ENCODE results near the gene SEMA5A. TPM values are rescaled to one million over a fixed set of nuclear protein-coding genes. Genes with fewer than 3 reads are reported as not detected.

The SEMA5A gene
- polyA plus RNA-seq, 4 donors = 35.9 to 42.6 (median 41.2) TPM

GRCh38 chr5:9241479-9242305, 304.2 kb downstream of the SEMA5A start:
- no peak for DNase-seq (ENCODE audit: low read depth in 4 of 4, low spot score in 3 of 4)

GRCh38 chr5:9240431-9240830, 305.4 kb downstream of the SEMA5A start:
- DNase-seq (ENCODE audit: low read depth in 4 of 4, low spot score in 3 of 4) = no peak

- DNase-seq (ENCODE audit: low read depth in 4 of 4, low spot score in 3 of 4) = no peak
Measured at GRCh38 chr5:9239626-9240025, 306.2 kb downstream of the SEMA5A start.

- no peak for DNase-seq (ENCODE audit: low read depth in 4 of 4, low spot score in 3 of 4)
Measured at GRCh38 chr5:9239071-9239470, 306.8 kb downstream of the SEMA5A start.

- no peak for DNase-seq (ENCODE audit: low read depth in 4 of 4, low spot score in 3 of 4)
Measured at GRCh38 chr5:9233712-9234111, 312.2 kb downstream of the SEMA5A start.

GRCh38 chr5:9233035-9233434, 312.8 kb downstream of the SEMA5A start:
- DNase-seq (ENCODE audit: low read depth in 4 of 4, low spot score in 3 of 4) = no peak

- no peak for DNase-seq (ENCODE audit: low read depth in 4 of 4, low spot score in 3 of 4)
Measured at GRCh38 chr5:9231842-9232241, 314.0 kb downstream of the SEMA5A start.

- no peak for DNase-seq (ENCODE audit: low read depth in 4 of 4, low spot score in 3 of 4)
Measured at GRCh38 chr5:9230355-9230754, 315.5 kb downstream of the SEMA5A start.

GRCh38 chr5:9226016-9226536, 319.8 kb downstream of the SEMA5A start:
- DNase-seq (ENCODE audit: low read depth in 4 of 4, low spot score in 3 of 4) = no peak

- no peak for DNase-seq (ENCODE audit: low read depth in 4 of 4, low spot score in 3 of 4)
Measured at GRCh38 chr5:9222054-9222976, 323.6 kb downstream of the SEMA5A start.

- no peak for DNase-seq (ENCODE audit: low read depth in 4 of 4, low spot score in 3 of 4)
Measured at GRCh38 chr5:9218358-9218757, 327.5 kb downstream of the SEMA5A start.

GRCh38 chr5:9212605-9213004, 333.3 kb downstream of the SEMA5A start:
- no peak for DNase-seq (ENCODE audit: low read depth in 4 of 4, low spot score in 3 of 4)

- no peak for DNase-seq (ENCODE audit: low read depth in 4 of 4, low spot score in 3 of 4)
Measured at GRCh38 chr5:9209846-9210492, 335.9 kb downstream of the SEMA5A start.

GRCh38 chr5:9207817-9208418, 338.0 kb downstream of the SEMA5A start:
- peak; percentile 28 to 44 (median 33) for DNase-seq (ENCODE audit: low read depth in 4 of 4, low spot score in 3 of 4)

- no peak for DNase-seq (ENCODE audit: low read depth in 4 of 4, low spot score in 3 of 4)
Measured at GRCh38 chr5:9202636-9203035, 343.2 kb downstream of the SEMA5A start.

GRCh38 chr5:9201761-9202160, 344.1 kb downstream of the SEMA5A start:
- DNase-seq (ENCODE audit: low read depth in 4 of 4, low spot score in 3 of 4) = no peak

GRCh38 chr5:9201011-9201410, 344.9 kb downstream of the SEMA5A start:
- no peak for DNase-seq (ENCODE audit: low read depth in 4 of 4, low spot score in 3 of 4)

GRCh38 chr5:9198394-9198793, 347.5 kb downstream of the SEMA5A start:
- no peak for DNase-seq (ENCODE audit: low read depth in 4 of 4, low spot score in 3 of 4)

GRCh38 chr5:9197881-9198260, 348.0 kb downstream of the SEMA5A start:
- DNase-seq (ENCODE audit: low read depth in 4 of 4, low spot score in 3 of 4) = no peak

GRCh38 chr5:9196403-9197227, 349.3 kb downstream of the SEMA5A start:
- DNase-seq (ENCODE audit: low read depth in 4 of 4, low spot score in 3 of 4) = no peak
